OCI-LY1 (cell line): ENCODE data around the gene NEXN.
"Not testable (repeated sequence)": the region's sequence is repeated elsewhere in the genome, so short reads cannot be mapped to it uniquely, and the experiment has no call there.

ENCODE experiments used
- H2AFZ ChIP-seq: fragments of 200-600 bp; sonication (generic), shearing (Covaris generic); 2 replicates; pipeline ENCODE4 v1.6.0; 2014; ENCODE audit warnings: antibody characterized with exemption, mild to moderate bottlenecking, low read length
- H3F3A ChIP-seq: fragments of 200-600 bp; sonication (generic), shearing (Covaris generic); 2 replicates; pipeline ENCODE4 v1.6.0; 2014; ENCODE audit warnings: mild to moderate bottlenecking, antibody characterized with exemption, low read length, moderate library complexity; ENCODE audit not compliant: insufficient read depth
- H3K27ac ChIP-seq: fragments of 200-600 bp; sonication (generic); 2 replicates; pipeline ENCODE4 v1.5.1; 2014; ENCODE audit warnings: low read length, mixed run types, mild to moderate bottlenecking, low read depth; ENCODE audit not compliant: poor library complexity, severe bottlenecking
- H3K27me3 ChIP-seq: fragments of 200-600 bp; sonication (generic); 2 replicates; pipeline ENCODE4 v1.6.0; 2014; ENCODE audit warnings: antibody characterized with exemption, mild to moderate bottlenecking, low read length, moderate library complexity; ENCODE audit not compliant: insufficient read depth
- H3K36me3 ChIP-seq: fragments of 200-600 bp; sonication (generic); 2 replicates; pipeline ENCODE4 v1.6.1; 2014; ENCODE audit warnings: mild to moderate bottlenecking, antibody characterized with exemption, low read length, moderate library complexity, mixed read lengths; ENCODE audit not compliant: insufficient read depth
- H3K4me1 ChIP-seq: fragments of 200-600 bp; sonication (generic); 2 replicates; pipeline ENCODE4 v1.5.1; 2014; ENCODE audit warnings: mild to moderate bottlenecking, low read length, moderate library complexity; ENCODE audit not compliant: insufficient read depth, severe bottlenecking
- H3K4me2 ChIP-seq: fragments of 200-600 bp; sonication (generic), shearing (Covaris generic); 2 replicates; pipeline ENCODE4 v1.6.1; 2014; ENCODE audit warnings: low read length
- H3K4me3 ChIP-seq: fragments of 200-600 bp; sonication (generic); 2 replicates; pipeline ENCODE4 v1.5.1; 2014; ENCODE audit warnings: low read length, low read depth, mild to moderate bottlenecking, mixed read lengths; ENCODE audit not compliant: poor library complexity, severe bottlenecking
- H3K79me2 ChIP-seq: fragments of 200-600 bp; shearing (Covaris generic); 2 replicates; pipeline ENCODE4 v1.6.1; 2016; ENCODE audit warnings: mixed run types, low read length, mixed read lengths; ENCODE audit not compliant: insufficient read depth
- H3K9ac ChIP-seq: fragments of 200-600 bp; sonication (generic), shearing (Covaris generic); 2 replicates; pipeline ENCODE4 v1.6.1; 2014; ENCODE audit warnings: mild to moderate bottlenecking, low read length, mixed read lengths
- H3K9me2 ChIP-seq: fragments of 200-600 bp; sonication (generic), shearing (Covaris generic); 2 replicates; pipeline ENCODE4 v1.6.1; 2014; ENCODE audit warnings: low read depth, mild to moderate bottlenecking, low read length, mixed read lengths
- H3K9me3 ChIP-seq: fragments of 200-600 bp; shearing (Covaris generic); 2 replicates; pipeline ENCODE4 v1.6.1; 2014; ENCODE audit warnings: low read length, mixed read lengths
- H4K20me1 ChIP-seq: fragments of 200-600 bp; sonication (generic), shearing (Covaris generic); 2 replicates; pipeline ENCODE4 v1.6.0; 2016; ENCODE audit warnings: mild to moderate bottlenecking, low read length; ENCODE audit not compliant: insufficient read depth
- EZH2 ChIP-seq: fragments of 200-600 bp; sonication (generic), shearing (Covaris generic); IDR thresholded peaks from 2 replicates; pipeline ENCODE4 v1.8.0; 2017; ENCODE audit warnings: borderline replicate concordance, mixed run types, mild to moderate bottlenecking, antibody characterized with exemption, low read length, moderate library complexity, mixed read lengths
- TF ChIP-seq, protein P1 (sequence below): fragments of 200-600 bp; sonication (generic), shearing (Covaris generic); IDR thresholded peaks from 2 replicates; pipeline ENCODE4 v1.5.1; 2017; ENCODE audit warnings: mild to moderate bottlenecking, antibody characterized with exemption, low read length, moderate library complexity, mixed read lengths

The NEXN gene

DNA sequence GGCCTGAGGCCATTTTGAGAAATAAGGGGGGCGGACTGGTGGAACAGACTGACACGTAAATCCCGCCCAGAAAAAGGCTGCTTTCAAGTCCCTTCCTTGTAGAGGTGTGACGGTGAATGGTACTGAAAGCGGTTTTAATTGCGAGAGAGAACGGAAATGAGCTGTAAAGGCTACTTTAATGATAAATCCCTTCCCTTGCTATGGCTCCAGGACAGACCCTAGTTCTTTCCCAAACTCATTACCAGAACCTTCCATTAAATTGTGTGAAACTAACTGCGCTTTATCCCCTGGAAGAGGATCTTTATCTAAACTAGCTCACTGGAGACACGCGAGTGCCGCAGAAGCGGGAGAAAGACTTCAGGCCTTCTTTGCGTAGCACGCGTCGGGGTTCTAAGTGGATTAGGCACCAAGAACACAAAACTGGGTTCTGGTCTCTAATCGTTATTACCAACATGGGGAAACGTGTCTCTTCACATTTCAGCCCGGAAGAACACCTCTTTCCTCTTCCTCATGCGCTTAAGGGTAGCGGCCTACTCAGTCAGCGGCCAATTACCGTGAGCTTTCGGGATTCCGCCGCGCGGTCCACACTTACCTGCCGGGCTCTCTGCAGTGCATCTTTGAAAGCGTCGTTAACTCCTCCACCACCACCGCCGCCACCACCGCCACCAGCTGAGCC lies 90.0 kb downstream of the NEXN start:
- peak overlapping the region; percentile 93 for H3K27ac ChIP-seq
- H3K4me3 ChIP-seq = peak overlapping the region; percentile 82
- peaks cover 51% of the 10 kb centered on the region for H3K36me3 ChIP-seq
- peak overlapping the region; percentile 92 for H3K4me2 ChIP-seq
- 0 out of 2 replicates have a peak, but pooled peaks cover 5% of the 10 kb centered on the region for H4K20me1 ChIP-seq
- H3K27me3 ChIP-seq = no peaks in the 10 kb centered on the region
- H3K4me1 ChIP-seq = peaks cover 48% of the 10 kb centered on the region
- no peaks in the 10 kb centered on the region for H3K9me3 ChIP-seq
- H2AFZ ChIP-seq = no peak overlapping the region
- peak overlapping the region; percentile 93 for H3K9ac ChIP-seq
- H3F3A ChIP-seq = 0 out of 2 replicates have a peak, but pooled peaks cover 2% of the 10 kb centered on the region
- H3K9me2 ChIP-seq = no peaks in the 10 kb centered on the region
- TF ChIP-seq EZH2 = no peak
- TF ChIP-seq, protein P1, sequence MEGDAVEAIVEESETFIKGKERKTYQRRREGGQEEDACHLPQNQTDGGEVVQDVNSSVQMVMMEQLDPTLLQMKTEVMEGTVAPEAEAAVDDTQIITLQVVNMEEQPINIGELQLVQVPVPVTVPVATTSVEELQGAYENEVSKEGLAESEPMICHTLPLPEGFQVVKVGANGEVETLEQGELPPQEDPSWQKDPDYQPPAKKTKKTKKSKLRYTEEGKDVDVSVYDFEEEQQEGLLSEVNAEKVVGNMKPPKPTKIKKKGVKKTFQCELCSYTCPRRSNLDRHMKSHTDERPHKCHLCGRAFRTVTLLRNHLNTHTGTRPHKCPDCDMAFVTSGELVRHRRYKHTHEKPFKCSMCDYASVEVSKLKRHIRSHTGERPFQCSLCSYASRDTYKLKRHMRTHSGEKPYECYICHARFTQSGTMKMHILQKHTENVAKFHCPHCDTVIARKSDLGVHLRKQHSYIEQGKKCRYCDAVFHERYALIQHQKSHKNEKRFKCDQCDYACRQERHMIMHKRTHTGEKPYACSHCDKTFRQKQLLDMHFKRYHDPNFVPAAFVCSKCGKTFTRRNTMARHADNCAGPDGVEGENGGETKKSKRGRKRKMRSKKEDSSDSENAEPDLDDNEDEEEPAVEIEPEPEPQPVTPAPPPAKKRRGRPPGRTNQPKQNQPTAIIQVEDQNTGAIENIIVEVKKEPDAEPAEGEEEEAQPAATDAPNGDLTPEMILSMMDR = no peak
- H3K79me2 ChIP-seq = peaks cover 80% of the 10 kb centered on the region

GRCh38 chr1:77978969-77979876 lies 90.8 kb downstream of the NEXN start, which contains the start of gene FUBP1:
Gene FUBP1 (minus strand): TSS chr1:77979072. CDS start chr1:77979004, 68 bp downstream.
- H2AFZ ChIP-seq = no peak within 1 kb of the TSS
- peak within 1 kb of the TSS; percentile 93 for H3K9ac ChIP-seq
- no peaks in the 10 kb centered on the region for H3F3A ChIP-seq
- no peaks in the 10 kb centered on the region for H3K9me2 ChIP-seq
- H3K27ac ChIP-seq = peak within 1 kb of the TSS; percentile 93
- H3K4me1 ChIP-seq = peaks cover 48% of the 10 kb centered on the region
- H3K36me3 ChIP-seq = peaks cover 51% of the 10 kb centered on the region
- H4K20me1 ChIP-seq = 0 out of 2 replicates have a peak, but pooled peaks cover 5% of the 10 kb centered on the region
- TF ChIP-seq, protein P1 = peak; percentile 73
- TF ChIP-seq EZH2 = no peak
- H3K4me2 ChIP-seq = peak within 1 kb of the TSS; percentile 92
- peak within 1 kb of the TSS; percentile 82 for H3K4me3 ChIP-seq
- H3K9me3 ChIP-seq = no peaks in the 10 kb centered on the region
- H3K79me2 ChIP-seq = peaks cover 72% of the 10 kb centered on the region
- H3K27me3 ChIP-seq = no peaks in the 10 kb centered on the region

- H2AFZ ChIP-seq, H3K4me2 ChIP-seq, H3K9ac ChIP-seq, H3K27ac ChIP-seq, H3K9me3 ChIP-seq, H4K20me1 ChIP-seq, H3K9me2 ChIP-seq, H3K27me3 ChIP-seq, H3F3A ChIP-seq, H3K4me3 ChIP-seq: not testable (repeated sequence)
- Histone ChIP-seq H3K4me1 (peaks cover 19% of the 10 kb centered on the region), H3K36me3 (peaks cover 20% of the 10 kb centered on the region; the same call in 1 of the 2 replicates), H3K79me2 (peaks cover 37% of the 10 kb centered on the region)
These were observed 95.0 kb downstream of the NEXN start for GRCh38 chr1:77983352-77983996.
